Right lobe of liver (tissue), 6 donors: ENCODE data around the gene IGSF22. TPM values are rescaled to one million over a fixed set of nuclear protein-coding genes. Genes with fewer than 3 reads are reported as not detected.

Source experiments
- ATAC-seq, 4 donors: fragments of 200-7000 bp; cut with Tn5 transposase; one replicate each; pipeline ENCODE4 v1.9.1; 2020; ENCODE audit warnings: mild to moderate bottlenecking in 4 of 4, moderate library complexity in 4 of 4
- DNase-seq, 3 donors: peaks; one replicate each; pipeline ENCODE4 v3.0.0-alpha.2; 2020
- H3K27ac ChIP-seq, 3 donors: fragments of 200-600 bp; one replicate each; pipeline ENCODE4 v1.8.0; 2022
- H3K27me3 ChIP-seq, 2 donors: fragments of 200-600 bp; one replicate each; pipeline ENCODE4 v1.8.0; 2022
- H3K36me3 ChIP-seq, 4 donors: fragments of 200-600 bp; sonication (generic) in 1 of 4; one replicate each; pipeline versions ENCODE4 v1.5.1 to v1.8.0; 2017 to 2022; ENCODE audit warnings: control low read depth in 1 of 4
- H3K4me1 ChIP-seq, 4 donors: fragments of 200-600 bp; sonication (generic) in 1 of 4; one replicate each; pipeline versions ENCODE4 v1.5.1 to v1.8.0; 2017 to 2022; ENCODE audit warnings: control low read depth in 1 of 4
- H3K4me3 ChIP-seq, 3 donors: fragments of 200-600 bp; one replicate each; pipeline ENCODE4 v1.8.0; 2022
- H3K9me3 ChIP-seq, 4 donors: fragments of 200-600 bp; sonication (generic) in 1 of 4; one replicate each; pipeline versions ENCODE4 v1.5.1 to v1.8.0; 2017 to 2022; ENCODE audit warnings: control low read depth in 1 of 4
- CTCF ChIP-seq, 4 donors: fragments of 200-600 bp in 3 of 4; fragments of 450-650 bp in 1 of 4; IDR thresholded peaks; one replicate each; pipeline versions ENCODE4 v1.5.1 to v1.8.0; 2016 to 2022; ENCODE audit warnings: antibody characterized with exemption in 4 of 4, mild to moderate bottlenecking in 2 of 4
- POLR2A ChIP-seq: fragments of 450-650 bp; IDR thresholded peaks from one replicate; pipeline ENCODE4 v1.6.1; 2017; ENCODE audit warnings: antibody characterized with exemption, mild to moderate bottlenecking
- WGBS: methylation state at CpG from one replicate; pipeline ENCODE4 v1.1.6; 2018; ENCODE audit warnings: low coverage, low lambda C conversion rate; ENCODE audit not compliant: insufficient coverage; ENCODE audit errors: missing lambda C conversion rate; 5-methylcytosine and 5-hydroxymethylcytosine counted together
- intact Hi-C, 2 donors: fragments of 100-400 bp; cut with DNase I; formaldehyde crosslinking; loops; one replicate each; pipeline versions ENCODE4 v1.11.2 to v1.14.1; 2022
- total RNA-seq, 6 experiments: library from RNA; depleted of rRNA in 2 of 6; stranded (reverse); fragments of >200 nt in 2 of 6; fragmentation: NEBNext Ultra II Directional in 3 of 6; extraction: Animal tissue kit (Norgen Biotek cat#: 25700) in 3 of 6; gene quantifications; one replicate each; pipeline versions ENCODE4 v1.1.0 to v1.2.4, GENCODE V29; 2016 to 2023
- donor health status: DM: no; HTN: yes; CAD: no.
- donor health status: DM: no; HTN: no; CAD: no.
- donor health status: DM: no; HTN: no; CAD: no.
- donor health status: DM: no; HTN: yes; CAD: no.
- donor health status: DM: no; HTN: yes; CAD: no.

IGSF22 gene
- total RNA-seq, 6 experiments from 2014 or later, result 0.04 to 0.32 (median 0.12) TPM; not detected in 3

- H3K27ac ChIP-seq, result no peak overlapping the region
- ATAC-seq (no peak), DNase-seq (no peak)
- WGBS, result no CpG with 5 or more reads among the region's 16 CpGs
- no peak overlapping the region for H3K4me3 ChIP-seq
- no peaks in the 10 kb centered on the region for H3K4me1 ChIP-seq
- TF ChIP-seq CTCF (IDR thresholded peaks at IDR 0.05) (no peak), POLR2A (no peak)
- H3K9me3 ChIP-seq, result no peaks in the 10 kb centered on the region
- intact Hi-C loops, result loop anchor here in 1 of 2 donors (5.0 kb wide), 1 partner anchor 616 kb away; no protein-coding TSS in a partner anchor
- no peaks in the 10 kb centered on the region for H3K36me3 ChIP-seq
- no peaks in the 10 kb centered on the region for H3K27me3 ChIP-seq
Observed at GRCh38 chr11:18733202-18733601, 7.2 kb upstream of the IGSF22 start.

- intact Hi-C loops, result loop anchor here in 1 of 2 donors (5.0 kb wide), 1 partner anchor 615 kb away; no protein-coding TSS in a partner anchor
- H3K36me3 ChIP-seq, result no peaks in the 10 kb centered on the region
- WGBS, result 58% methylated on average over 6 of the region's 11 CpGs
- ATAC-seq (peak; percentile 62 to 84 (median 78)), DNase-seq (peak in 1 of 3 donors; percentile 48)
- H3K9me3 ChIP-seq, result no peaks in the 10 kb centered on the region
- H3K4me1 ChIP-seq, result no peaks in the 10 kb centered on the region
- H3K4me3 ChIP-seq, result no peak overlapping the region
- H3K27ac ChIP-seq, result no peak overlapping the region
- TF ChIP-seq POLR2A, result no peak
- peak; percentile 84 to 97 (median 94) for TF ChIP-seq CTCF (IDR thresholded peaks at IDR 0.05)
- H3K27me3 ChIP-seq, result no peaks in the 10 kb centered on the region
Observed at GRCh38 chr11:18731949-18732821, 6.2 kb upstream of the IGSF22 start.

- H3K4me3 ChIP-seq, result no peak overlapping the region
- intact Hi-C loops, result loop anchor here in 1 of 2 donors (5.0 kb wide), 1 partner anchor 614 kb away; no protein-coding TSS in a partner anchor
- H3K27me3 ChIP-seq, result no peaks in the 10 kb centered on the region
- H3K9me3 ChIP-seq, result no peaks in the 10 kb centered on the region
- no peaks in the 10 kb centered on the region for H3K4me1 ChIP-seq
- 88% methylated on average over 2 of the region's 2 CpGs for WGBS
- ATAC-seq (no peak), DNase-seq (no peak)
- TF ChIP-seq CTCF (IDR thresholded peaks at IDR 0.05) (no peak), POLR2A (no peak)
- H3K36me3 ChIP-seq, result no peaks in the 10 kb centered on the region
- H3K27ac ChIP-seq, result no peak overlapping the region
Observed at GRCh38 chr11:18731441-18731840, 5.5 kb upstream of the IGSF22 start.

GRCh38 chr11:18730020-18730419 is 4.0 kb upstream of the IGSF22 start:
- Histone ChIP-seq H3K4me3 (no peak overlapping the region), H3K4me1 (no peaks in the 10 kb centered on the region), H3K27ac (no peak overlapping the region), H3K27me3 (no peaks in the 10 kb centered on the region), H3K36me3 (no peaks in the 10 kb centered on the region), H3K9me3 (no peaks in the 10 kb centered on the region)
- no peak for DNase-seq
- TF ChIP-seq POLR2A (no peak), CTCF (IDR thresholded peaks at IDR 0.05) (no peak)
- no peak for ATAC-seq
- intact Hi-C loops, result loop anchor here in 1 of 2 donors (5.0 kb wide), 1 partner anchor 613 kb away; no protein-coding TSS in a partner anchor
- WGBS, result 85% methylated on average over 8 of the region's 9 CpGs
